Erythroblast (primary cell): ENCODE measurements around the gene SLFN12.

Experiments
- GATA1 ChIP-seq: IDR thresholded peaks from 2 replicates; pipeline ENCODE4 v1.6.1; 2011; ENCODE audit warnings: low read depth, mild to moderate bottlenecking, control low read depth, low read length, moderate library complexity
- POLR2A ChIP-seq: IDR thresholded peaks from 2 replicates; pipeline ENCODE4 v1.6.1; 2011; ENCODE audit warnings: mild to moderate bottlenecking, low read length

DNA sequence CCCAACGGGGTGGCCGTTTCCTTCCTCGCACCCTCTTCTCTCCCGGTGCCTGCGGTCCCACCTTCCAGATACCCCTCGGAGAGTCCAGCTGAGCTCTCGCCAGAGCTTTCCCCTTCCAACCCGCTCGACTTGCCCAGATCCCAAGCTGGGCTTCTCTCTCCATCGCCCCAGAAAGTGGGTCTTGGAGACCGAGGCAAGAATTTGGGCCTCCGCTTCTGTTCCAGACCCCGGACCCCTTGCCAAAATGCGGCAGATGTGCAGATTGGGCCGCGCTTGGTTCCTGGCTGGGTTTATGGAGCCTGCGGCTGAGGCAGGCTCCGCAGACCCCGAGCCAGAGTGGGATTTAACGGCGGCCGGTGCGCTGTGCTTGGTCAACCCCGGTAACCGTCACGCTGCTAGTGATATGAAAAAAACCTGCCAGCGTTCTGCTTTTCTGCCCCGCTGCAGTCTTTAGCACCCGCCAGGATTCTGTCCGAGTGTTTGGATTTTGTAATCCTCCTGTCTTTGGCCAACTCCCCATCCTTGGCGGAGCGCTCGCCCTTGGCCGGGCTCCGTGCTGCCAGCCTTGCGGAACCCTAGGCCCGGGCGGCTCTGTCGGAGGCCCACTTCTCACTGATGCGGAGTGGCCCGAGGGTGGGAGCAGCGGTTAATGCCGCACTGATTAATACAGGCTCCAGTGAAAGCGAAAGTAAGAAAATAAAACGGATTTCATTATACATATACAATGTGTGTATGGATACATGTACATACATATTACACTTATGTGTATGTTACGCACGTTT, 58.1 kb downstream of the SLFN12 start:
- TF ChIP-seq POLR2A = no peak
- no peak for TF ChIP-seq GATA1
